Spleen (tissue), 7 donors: ENCODE data around the gene PDE8A.

Experiments used
- CTCF ChIP-seq, 11 experiments: fragments of 200-600 bp in 7 of 11; fragments of 450-650 bp in 4 of 11; sonication (generic) in 4 of 11; IDR thresholded peaks in 8 of 11; conservative IDR thresholded peaks in 3 of 11; 1 replicate in 7 of 11; 2 replicates in 4 of 11; pipeline versions ENCODE4 v1.4.0 to v1.8.0; 2016 to 2021; ENCODE audit warnings: antibody characterized with exemption in 11 of 11, inconsistent platforms in 4 of 11, mild to moderate bottlenecking in 1 of 11
- POLR2A ChIP-seq, 3 donors: fragments of 450-650 bp; IDR thresholded peaks; one replicate each; pipeline ENCODE4 v1.5.1; 2017; ENCODE audit warnings: antibody characterized with exemption in 3 of 3, mild to moderate bottlenecking in 1 of 3
- donor health status: DM: no; HTN: no; CAD: no; lungs with moderate emphysema.
- donor health status: DM: no; HTN: no; CAD: no.
- donor health status: DM: no; HTN: no; CAD: no.

- no peak for TF ChIP-seq CTCF (IDR thresholded peaks at IDR 0.05 in 8 of 11, conservative IDR thresholded peaks at IDR 0.05 in 3 of 11)
- TF ChIP-seq POLR2A (IDR thresholded peaks at IDR 0.05): no peak
Observed at GRCh38 chr15:85027033-85027380, 45.4 kb downstream of the PDE8A start.
